Measurements from ENCODE around the gene NDUFB4. TPM values are rescaled to one million over a fixed set of nuclear protein-coding genes. Genes with fewer than 3 reads are reported as not detected.
A peak's percentile ranks its signal among the peaks of the same experiment; 100 is the strongest.

Gene NDUFB4
- total RNA-seq, 4 donors from 2014 or later = 95.8 to 162 (median 148) TPM

DNA sequence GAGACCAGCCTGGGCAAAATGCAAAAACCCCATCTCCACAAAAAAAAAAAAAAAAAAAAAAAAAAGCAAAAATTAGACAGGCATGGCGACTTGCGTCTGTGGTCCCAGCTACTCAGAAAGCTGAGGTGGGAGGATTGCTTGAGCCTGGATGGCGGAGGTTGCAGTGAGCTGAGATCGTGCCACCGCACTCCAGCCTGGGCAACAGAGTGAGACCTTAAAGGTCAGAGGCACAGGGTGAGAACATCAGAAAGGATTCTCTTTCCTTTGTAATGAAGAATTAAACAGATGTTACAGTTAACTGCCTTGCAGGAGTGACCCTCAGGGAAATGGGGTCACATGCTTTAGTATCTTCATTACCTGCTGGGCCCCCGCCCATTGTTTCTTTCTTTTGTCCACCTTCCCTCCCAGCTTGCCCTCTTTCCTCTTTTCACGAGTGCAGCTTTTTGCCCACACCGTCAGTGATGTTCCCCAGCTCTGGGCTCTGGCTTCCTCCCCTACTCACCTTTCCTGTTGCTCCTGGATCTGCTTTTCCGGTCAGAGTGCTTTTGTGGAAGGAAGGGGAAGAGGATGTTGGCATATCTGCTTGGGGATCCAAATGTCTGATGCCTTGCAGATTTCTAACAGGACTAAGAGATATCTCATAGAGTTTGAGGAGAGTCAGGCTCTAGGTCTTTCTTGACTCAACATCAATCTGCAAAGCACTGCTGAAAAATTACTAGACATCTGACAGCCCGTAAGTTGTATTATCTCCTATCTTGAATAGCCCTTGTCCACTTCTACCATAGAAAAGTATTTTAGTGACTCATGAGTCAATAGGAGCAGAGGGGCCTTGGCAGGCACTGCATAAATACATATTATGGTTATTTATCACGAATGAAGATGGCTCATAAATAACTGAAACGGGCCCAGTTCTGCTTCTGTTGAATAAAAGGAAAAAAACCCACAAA lies 35.6 kb upstream of the NDUFB4 start:
- H3K27ac ChIP-seq = no peak overlapping the region

DNA sequence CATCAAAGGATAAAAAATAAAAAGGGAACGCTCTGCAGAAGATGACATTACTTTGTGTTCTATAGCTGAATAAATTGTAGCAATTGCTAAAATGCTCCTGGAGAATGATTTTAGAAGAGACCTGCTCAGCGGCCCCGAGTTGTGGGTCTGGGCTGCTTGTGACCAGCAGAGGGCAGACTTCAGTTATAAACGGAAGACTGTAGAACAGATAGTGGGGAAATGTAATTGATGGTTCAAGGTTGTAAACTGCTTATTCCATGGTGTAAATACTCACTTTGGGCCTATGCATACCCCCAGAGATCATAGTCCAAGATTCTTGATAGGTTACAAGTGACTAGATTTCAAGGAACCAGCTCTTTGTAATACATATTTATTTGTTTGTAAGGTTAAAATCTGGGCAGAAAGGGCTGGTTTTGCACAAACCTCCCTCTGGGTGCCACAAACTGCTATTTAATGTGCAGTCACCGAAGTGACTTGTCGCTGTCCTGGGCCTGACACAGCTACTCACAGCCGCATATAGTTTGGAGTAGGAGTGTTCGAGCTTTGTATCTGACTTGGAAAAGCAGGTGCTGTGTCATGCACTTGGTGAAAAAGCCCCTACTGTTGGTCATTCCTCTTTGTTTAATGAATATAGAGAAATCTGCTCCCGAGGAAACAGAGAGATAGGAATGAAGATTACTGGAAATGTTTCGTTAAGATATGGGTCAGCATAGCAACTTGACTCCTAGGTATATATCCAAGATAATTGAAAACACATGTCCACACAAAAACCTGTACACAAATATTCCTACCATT lies 34.7 kb upstream of the NDUFB4 start:
- peak in 1 of 2 donors; percentile 80 for DNase-seq (ENCODE audit: low spot score in 2 of 2)
- Histone ChIP-seq H3K4me3 (no peak overlapping the region), H3K4me1 (peaks cover 28% of the 10 kb centered on the region), H3K36me3 (no peaks in the 10 kb centered on the region), H3K27ac (no peak overlapping the region), H3K27me3 (no peaks in the 10 kb centered on the region), H3K9me3 (no peaks in the 10 kb centered on the region)
- 28% methylated on average over 10 of the region's 10 CpGs for WGBS
- TF ChIP-seq POLR2A (IDR thresholded peaks at IDR 0.05) = no peak
- TF ChIP-seq, protein P1, sequence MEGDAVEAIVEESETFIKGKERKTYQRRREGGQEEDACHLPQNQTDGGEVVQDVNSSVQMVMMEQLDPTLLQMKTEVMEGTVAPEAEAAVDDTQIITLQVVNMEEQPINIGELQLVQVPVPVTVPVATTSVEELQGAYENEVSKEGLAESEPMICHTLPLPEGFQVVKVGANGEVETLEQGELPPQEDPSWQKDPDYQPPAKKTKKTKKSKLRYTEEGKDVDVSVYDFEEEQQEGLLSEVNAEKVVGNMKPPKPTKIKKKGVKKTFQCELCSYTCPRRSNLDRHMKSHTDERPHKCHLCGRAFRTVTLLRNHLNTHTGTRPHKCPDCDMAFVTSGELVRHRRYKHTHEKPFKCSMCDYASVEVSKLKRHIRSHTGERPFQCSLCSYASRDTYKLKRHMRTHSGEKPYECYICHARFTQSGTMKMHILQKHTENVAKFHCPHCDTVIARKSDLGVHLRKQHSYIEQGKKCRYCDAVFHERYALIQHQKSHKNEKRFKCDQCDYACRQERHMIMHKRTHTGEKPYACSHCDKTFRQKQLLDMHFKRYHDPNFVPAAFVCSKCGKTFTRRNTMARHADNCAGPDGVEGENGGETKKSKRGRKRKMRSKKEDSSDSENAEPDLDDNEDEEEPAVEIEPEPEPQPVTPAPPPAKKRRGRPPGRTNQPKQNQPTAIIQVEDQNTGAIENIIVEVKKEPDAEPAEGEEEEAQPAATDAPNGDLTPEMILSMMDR (IDR thresholded peaks at IDR 0.05) = peak; percentile 58 to 78

More for the DNA sequence above, 35.6 kb upstream of the NDUFB4 start:
- no peak for DNase-seq (ENCODE audit: low spot score in 2 of 2)
- H3K9me3 ChIP-seq = no peaks in the 10 kb centered on the region
- no peaks in the 10 kb centered on the region for H3K27me3 ChIP-seq
- peaks cover 28% of the 10 kb centered on the region for H3K4me1 ChIP-seq
- TF ChIP-seq EP300 (IDR thresholded peaks at IDR 0.05) (no peak), POLR2AphosphoS5 (IDR thresholded peaks at IDR 0.05) (no peak), POLR2A (IDR thresholded peaks at IDR 0.05) (no peak)
- TF ChIP-seq, protein P1 (IDR thresholded peaks at IDR 0.05) = no peak
- H3K36me3 ChIP-seq = no peaks in the 10 kb centered on the region
- 84% methylated on average over 12 of the region's 12 CpGs for WGBS
- no peak overlapping the region for H3K4me3 ChIP-seq

DNA sequence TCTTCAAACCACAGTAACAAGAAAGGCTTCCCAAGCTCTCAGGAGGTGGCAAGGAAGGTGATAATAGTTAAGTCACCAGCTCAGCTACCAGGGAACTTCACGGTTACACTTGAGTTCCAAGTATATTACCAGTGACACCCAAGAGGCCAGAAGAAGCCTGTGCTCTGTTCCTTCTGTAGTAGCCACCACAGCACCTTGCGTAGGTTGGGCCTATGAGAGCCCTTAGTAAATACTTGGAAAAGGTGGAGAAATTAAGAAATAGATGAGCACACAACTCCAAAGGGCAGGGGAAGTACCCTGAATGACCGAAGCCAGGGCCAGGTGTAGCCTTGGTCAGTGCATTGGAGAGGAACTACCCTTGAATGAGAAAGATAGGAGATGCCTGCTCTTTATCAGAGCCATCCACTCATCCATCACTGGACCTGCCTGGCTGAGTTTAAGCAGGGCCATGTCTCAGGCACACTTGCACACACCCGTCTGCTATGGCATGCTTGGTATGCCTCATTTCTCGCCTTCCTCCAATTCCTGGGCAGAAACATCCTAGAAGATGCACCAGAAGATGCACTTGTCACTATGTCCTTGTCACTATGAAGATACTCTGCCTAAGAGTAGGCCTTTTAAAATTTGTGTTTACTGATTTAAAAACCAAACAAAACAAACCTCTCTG lies 32.6 kb upstream of the NDUFB4 start:
- 93% methylated on average over 5 of the region's 5 CpGs for WGBS
- no peak for TF ChIP-seq POLR2A (IDR thresholded peaks at IDR 0.05)
- TF ChIP-seq EP300 (IDR thresholded peaks at IDR 0.05) = no peak
- TF ChIP-seq POLR2AphosphoS5 (IDR thresholded peaks at IDR 0.05) = no peak
- TF ChIP-seq, protein P1 (IDR thresholded peaks at IDR 0.05) = no peak
- Histone ChIP-seq H3K4me3 (no peak overlapping the region), H3K27me3 (no peaks in the 10 kb centered on the region), H3K27ac (no peak overlapping the region), H3K4me1 (peaks cover 31% of the 10 kb centered on the region), H3K36me3 (no peaks in the 10 kb centered on the region), H3K9me3 (no peaks in the 10 kb centered on the region)
- DNase-seq (ENCODE audit: low spot score in 2 of 2) = no peak

DNA sequence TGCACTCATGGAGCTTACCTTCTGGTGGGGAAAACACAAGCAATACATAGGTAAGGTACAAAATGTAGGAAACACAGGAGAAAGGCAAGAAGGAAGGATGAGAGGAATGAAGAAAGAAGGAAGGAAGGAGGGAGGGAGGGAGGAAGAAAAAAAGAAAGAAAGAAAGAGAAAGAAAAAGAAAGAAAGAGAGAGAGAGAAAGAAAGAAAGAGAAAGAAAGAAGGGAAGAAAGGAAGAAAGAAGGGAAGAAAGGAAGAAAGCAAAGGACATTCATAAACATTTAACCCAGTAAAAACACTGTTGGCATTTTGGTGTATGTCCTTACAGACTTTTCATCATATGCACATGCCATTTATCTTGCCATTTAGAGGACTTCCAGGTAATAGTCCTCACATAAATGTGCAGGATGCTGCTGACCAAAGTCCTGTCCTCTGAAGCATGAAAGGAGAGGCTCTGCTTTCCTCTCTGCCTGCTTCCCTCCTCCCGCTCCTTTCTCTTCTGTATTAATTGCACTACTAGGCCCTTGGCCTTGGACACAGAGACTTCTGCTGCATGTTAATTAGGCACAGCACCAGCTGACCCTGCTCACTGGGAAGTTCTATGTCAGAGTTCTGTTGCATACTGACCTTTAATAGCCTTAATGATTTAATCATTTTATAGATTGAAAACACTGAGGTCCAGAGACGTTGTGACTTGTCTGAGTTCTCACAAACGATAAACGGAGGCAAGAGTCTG lies 29.7 kb upstream of the NDUFB4 start:
- Histone ChIP-seq H3K4me3 (no peak overlapping the region), H3K4me1 (peaks cover 9% of the 10 kb centered on the region), H3K27me3 (no peaks in the 10 kb centered on the region), H3K36me3 (no peaks in the 10 kb centered on the region), H3K9me3 (no peaks in the 10 kb centered on the region), H3K27ac (no peak overlapping the region)
- TF ChIP-seq, protein P1 (IDR thresholded peaks at IDR 0.05) = no peak
- TF ChIP-seq POLR2A (IDR thresholded peaks at IDR 0.05) = no peak
- DNase-seq (ENCODE audit: low spot score in 2 of 2) = no peak
- 75% methylated on average over 4 of the region's 4 CpGs for WGBS
